Fibroblast of lung (primary cell): ENCODE measurements around the gene TPO. TPM values are rescaled to one million over a fixed set of nuclear protein-coding genes. Genes with fewer than 3 reads are reported as not detected.

Experiments
- DNase-seq, 2 donors: peaks; one replicate each; pipeline versions ENCODE4 v3.0.0 to v3.0.0-alpha.2; 2010; ENCODE audit warnings: low read depth in 2 of 2
- H2AFZ ChIP-seq: 2 replicates; pipeline ENCODE4 v1.5.1; 2012; ENCODE audit warnings: low read length, control low read depth, inconsistent platforms
- H3K27ac ChIP-seq: 2 replicates; pipeline ENCODE4 v1.5.1; 2011; ENCODE audit warnings: low read length, control low read depth; ENCODE audit not compliant: insufficient read depth
- H3K27me3 ChIP-seq: 2 replicates; pipeline ENCODE4 v1.5.1; 2011; ENCODE audit warnings: mild to moderate bottlenecking, low read length; ENCODE audit not compliant: control insufficient read depth, insufficient read depth
- H3K36me3 ChIP-seq: 2 replicates; pipeline ENCODE4 v1.5.1; 2011; ENCODE audit warnings: low read length; ENCODE audit not compliant: control insufficient read depth, insufficient read depth
- H3K4me1 ChIP-seq: 2 replicates; pipeline ENCODE4 v1.5.1; 2011; ENCODE audit warnings: low read length; ENCODE audit not compliant: control insufficient read depth, insufficient read depth; ENCODE audit errors: extremely low read depth
- H3K4me2 ChIP-seq: 2 replicates; pipeline ENCODE4 v1.5.1; 2011; ENCODE audit warnings: low read length, control low read depth; ENCODE audit not compliant: insufficient read depth; ENCODE audit errors: extremely low read depth
- H3K4me3 ChIP-seq, 4 experiments: fragments of 200-600 bp in 1 of 4; sonication (generic) in 1 of 4; replicated peaks in 1 of 4; 2 replicates each; pipeline ENCODE4 v1.5.1; 2011 to 2016; ENCODE audit warnings: low read length in 4 of 4, low read depth in 3 of 4, mild to moderate bottlenecking in 3 of 4, control low read depth in 2 of 4, inconsistent platforms in 1 of 4, mixed read lengths in 1 of 4; ENCODE audit not compliant: insufficient read depth in 1 of 4; ENCODE audit errors: control extremely low read depth in 1 of 4
- H3K79me2 ChIP-seq: 2 replicates; pipeline ENCODE4 v1.5.1; 2012; ENCODE audit warnings: mild to moderate bottlenecking, low read length, inconsistent platforms; ENCODE audit not compliant: control insufficient read depth, insufficient read depth
- H3K9ac ChIP-seq: 2 replicates; pipeline ENCODE4 v1.5.1; 2011; ENCODE audit warnings: mild to moderate bottlenecking, low read length, control low read depth; ENCODE audit not compliant: insufficient read depth
- H3K9me3 ChIP-seq: 2 replicates; pipeline ENCODE4 v1.5.1; 2012; ENCODE audit warnings: low read depth, low read length; ENCODE audit not compliant: control insufficient read depth, insufficient read depth
- H4K20me1 ChIP-seq: 2 replicates; pipeline ENCODE4 v1.5.1; 2011; ENCODE audit warnings: low read length; ENCODE audit not compliant: control insufficient read depth, insufficient read depth; ENCODE audit errors: extremely low read depth
- CTCF ChIP-seq, 2 donors: IDR thresholded peaks in 1 of 2; conservative IDR thresholded peaks in 1 of 2; 1 replicate in 1 of 2; 2 replicates in 1 of 2; pipeline ENCODE4 v1.5.1; 2011 to 2012; ENCODE audit warnings: low read length in 2 of 2, control low read depth in 1 of 2, inconsistent platforms in 1 of 2, low read depth in 1 of 2, mild to moderate bottlenecking in 1 of 2
- EZH2 ChIP-seq: IDR thresholded peaks from 2 replicates; pipeline ENCODE4 v1.5.1; 2012; ENCODE audit warnings: low read length, control low read depth, mild to moderate bottlenecking; ENCODE audit errors: missing control alignments
- polyA plus RNA-seq, 2 donors: library from polyadenylated mRNA; depleted of rRNA in 1 of 2; stranded (reverse) in 1 of 2; unstranded in 1 of 2; fragments of >200 nt; gene quantifications; 2 replicates each; pipeline ENCODE4 v1.2.1, GENCODE V29; 2011 to 2012; ENCODE audit warnings: missing spikeins in 1 of 2
- total RNA-seq: library from RNA; depleted of rRNA; stranded (reverse); fragments of >200 nt; gene quantifications from 2 replicates; pipeline ENCODE4 v1.2.1, GENCODE V29; 2014

Gene TPO
- total and polyA plus RNA-seq, 2 donors (not counting 1 experiment from before 2014, with no cell fraction given) = not detected

- no peaks in the 10 kb centered on the region for H3K9me3 ChIP-seq
- no peaks in the 10 kb centered on the region for H3K79me2 ChIP-seq
- no peak overlapping the region for H3K27ac ChIP-seq
- no peaks in the 10 kb centered on the region for H3K36me3 ChIP-seq
- no peak overlapping the region for H2AFZ ChIP-seq
- no peaks in the 10 kb centered on the region for H3K27me3 ChIP-seq
- H3K4me2 ChIP-seq = no peak overlapping the region
- no peak overlapping the region for H3K9ac ChIP-seq
- H3K4me1 ChIP-seq = no peaks in the 10 kb centered on the region
- no peak for TF ChIP-seq EZH2
- TF ChIP-seq CTCF (conservative IDR thresholded peaks at IDR 0.05 in 1 of 2, IDR thresholded peaks at IDR 0.05 in 1 of 2; ENCODE audit: low read depth in 1 of 2, low read length in 2 of 2) = no peak
- no peak for DNase-seq
- H4K20me1 ChIP-seq = no peaks in the 10 kb centered on the region
- H3K4me3 ChIP-seq = no peak overlapping the region
Measured at GRCh38 chr2:1462994-1463393, 49.7 kb downstream of the TPO start.

GRCh38 chr2:1472350-1472749 is 59.1 kb downstream of the TPO start:
- H3K4me2 ChIP-seq = no peak overlapping the region
- no peak overlapping the region for H3K27ac ChIP-seq
- no peak overlapping the region for H3K4me3 ChIP-seq
- H3K36me3 ChIP-seq = no peaks in the 10 kb centered on the region
- no peak overlapping the region for H3K9ac ChIP-seq
- no peaks in the 10 kb centered on the region for H3K9me3 ChIP-seq
- no peaks in the 10 kb centered on the region for H4K20me1 ChIP-seq
- no peaks in the 10 kb centered on the region for H3K79me2 ChIP-seq
- H3K27me3 ChIP-seq = no peaks in the 10 kb centered on the region
- H2AFZ ChIP-seq = no peak overlapping the region
- H3K4me1 ChIP-seq = no peaks in the 10 kb centered on the region
- no peak for DNase-seq
- TF ChIP-seq EZH2 (no peak), CTCF (conservative IDR thresholded peaks at IDR 0.05 in 1 of 2, IDR thresholded peaks at IDR 0.05 in 1 of 2; ENCODE audit: low read depth in 1 of 2, low read length in 2 of 2) (no peak)

GRCh38 chr2:1476617-1477195 is 63.4 kb downstream of the TPO start:
- TF ChIP-seq EZH2 = no peak
- TF ChIP-seq CTCF (conservative IDR thresholded peaks at IDR 0.05 in 1 of 2, IDR thresholded peaks at IDR 0.05 in 1 of 2; ENCODE audit: low read depth in 1 of 2, low read length in 2 of 2) = no peak
- DNase-seq = no peak
- H2AFZ ChIP-seq = no peak overlapping the region
- no peak overlapping the region for H3K9ac ChIP-seq
- no peak overlapping the region for H3K4me2 ChIP-seq
- H3K4me3 ChIP-seq = no peak overlapping the region
- H3K79me2 ChIP-seq = no peaks in the 10 kb centered on the region
- H3K9me3 ChIP-seq = no peaks in the 10 kb centered on the region
- H3K4me1 ChIP-seq = no peaks in the 10 kb centered on the region
- H4K20me1 ChIP-seq = no peaks in the 10 kb centered on the region
- H3K27ac ChIP-seq = no peak overlapping the region
- H3K27me3 ChIP-seq = no peaks in the 10 kb centered on the region
- H3K36me3 ChIP-seq = no peaks in the 10 kb centered on the region
